Fibroblast of lung (primary cell): Measurements from ENCODE around the gene FCGR3A. TPM values are rescaled to one million over a fixed set of nuclear protein-coding genes. Genes with fewer than 3 reads are reported as not detected.

Experiments
- DNase-seq, 2 donors: peaks; one replicate each; pipeline versions ENCODE4 v3.0.0 to v3.0.0-alpha.2; 2010; ENCODE audit warnings: low read depth in 2 of 2
- H2AFZ ChIP-seq: 2 replicates; pipeline ENCODE4 v1.5.1; 2012; ENCODE audit warnings: low read length, control low read depth, inconsistent platforms
- H3K27ac ChIP-seq: 2 replicates; pipeline ENCODE4 v1.5.1; 2011; ENCODE audit warnings: low read length, control low read depth; ENCODE audit not compliant: insufficient read depth
- H3K27me3 ChIP-seq: 2 replicates; pipeline ENCODE4 v1.5.1; 2011; ENCODE audit warnings: mild to moderate bottlenecking, low read length; ENCODE audit not compliant: control insufficient read depth, insufficient read depth
- H3K36me3 ChIP-seq: 2 replicates; pipeline ENCODE4 v1.5.1; 2011; ENCODE audit warnings: low read length; ENCODE audit not compliant: control insufficient read depth, insufficient read depth
- H3K4me1 ChIP-seq: 2 replicates; pipeline ENCODE4 v1.5.1; 2011; ENCODE audit warnings: low read length; ENCODE audit not compliant: control insufficient read depth, insufficient read depth; ENCODE audit errors: extremely low read depth
- H3K4me2 ChIP-seq: 2 replicates; pipeline ENCODE4 v1.5.1; 2011; ENCODE audit warnings: low read length, control low read depth; ENCODE audit not compliant: insufficient read depth; ENCODE audit errors: extremely low read depth
- H3K4me3 ChIP-seq, 4 experiments: fragments of 200-600 bp in 1 of 4; sonication (generic) in 1 of 4; replicated peaks in 1 of 4; 2 replicates each; pipeline ENCODE4 v1.5.1; 2011 to 2016; ENCODE audit warnings: low read length in 4 of 4, low read depth in 3 of 4, mild to moderate bottlenecking in 3 of 4, control low read depth in 2 of 4, inconsistent platforms in 1 of 4, mixed read lengths in 1 of 4; ENCODE audit not compliant: insufficient read depth in 1 of 4; ENCODE audit errors: control extremely low read depth in 1 of 4
- H3K79me2 ChIP-seq: 2 replicates; pipeline ENCODE4 v1.5.1; 2012; ENCODE audit warnings: mild to moderate bottlenecking, low read length, inconsistent platforms; ENCODE audit not compliant: control insufficient read depth, insufficient read depth
- H3K9ac ChIP-seq: 2 replicates; pipeline ENCODE4 v1.5.1; 2011; ENCODE audit warnings: mild to moderate bottlenecking, low read length, control low read depth; ENCODE audit not compliant: insufficient read depth
- H3K9me3 ChIP-seq: 2 replicates; pipeline ENCODE4 v1.5.1; 2012; ENCODE audit warnings: low read depth, low read length; ENCODE audit not compliant: control insufficient read depth, insufficient read depth
- H4K20me1 ChIP-seq: 2 replicates; pipeline ENCODE4 v1.5.1; 2011; ENCODE audit warnings: low read length; ENCODE audit not compliant: control insufficient read depth, insufficient read depth; ENCODE audit errors: extremely low read depth
- CTCF ChIP-seq, 2 donors: IDR thresholded peaks in 1 of 2; conservative IDR thresholded peaks in 1 of 2; 1 replicate in 1 of 2; 2 replicates in 1 of 2; pipeline ENCODE4 v1.5.1; 2011 to 2012; ENCODE audit warnings: low read length in 2 of 2, control low read depth in 1 of 2, inconsistent platforms in 1 of 2, low read depth in 1 of 2, mild to moderate bottlenecking in 1 of 2
- EZH2 ChIP-seq: IDR thresholded peaks from 2 replicates; pipeline ENCODE4 v1.5.1; 2012; ENCODE audit warnings: low read length, control low read depth, mild to moderate bottlenecking; ENCODE audit errors: missing control alignments
- polyA plus RNA-seq, 2 donors: library from polyadenylated mRNA; depleted of rRNA in 1 of 2; stranded (reverse) in 1 of 2; unstranded in 1 of 2; fragments of >200 nt; gene quantifications; 2 replicates each; pipeline ENCODE4 v1.2.1, GENCODE V29; 2011 to 2012; ENCODE audit warnings: missing spikeins in 1 of 2
- total RNA-seq: library from RNA; depleted of rRNA; stranded (reverse); fragments of >200 nt; gene quantifications from 2 replicates; pipeline ENCODE4 v1.2.1, GENCODE V29; 2014

The FCGR3A gene
- total and polyA plus RNA-seq, 2 donors (not counting 1 experiment from before 2014, with no cell fraction given), result not detected

- no peaks in the 10 kb centered on the region for H3K9me3 ChIP-seq
- H3K9ac ChIP-seq, result no peak overlapping the region
- H3K27ac ChIP-seq, result no peak overlapping the region
- H3K4me1 ChIP-seq, result no peaks in the 10 kb centered on the region
- H3K4me2 ChIP-seq, result no peak overlapping the region
- DNase-seq, result no peak
- H3K36me3 ChIP-seq, result no peaks in the 10 kb centered on the region
- no peak for TF ChIP-seq CTCF (conservative IDR thresholded peaks at IDR 0.05 in 1 of 2, IDR thresholded peaks at IDR 0.05 in 1 of 2; ENCODE audit: low read depth in 1 of 2, low read length in 2 of 2)
- no peak for TF ChIP-seq EZH2
- H3K4me3 ChIP-seq, result no peak overlapping the region
- no peaks in the 10 kb centered on the region for H4K20me1 ChIP-seq
- no peak overlapping the region for H2AFZ ChIP-seq
- peaks cover 5% of the 10 kb centered on the region for H3K27me3 ChIP-seq
- no peaks in the 10 kb centered on the region for H3K79me2 ChIP-seq
These were observed 46.2 kb downstream of the FCGR3A start for GRCh38 chr1:161503394-161503748.

GRCh38 chr1:161502641-161503393 lies 46.8 kb downstream of the FCGR3A start:
- no peak overlapping the region for H3K4me3 ChIP-seq
- H3K79me2 ChIP-seq, result no peaks in the 10 kb centered on the region
- H3K27me3 ChIP-seq, result peaks cover 5% of the 10 kb centered on the region
- no peak overlapping the region for H3K27ac ChIP-seq
- no peaks in the 10 kb centered on the region for H3K4me1 ChIP-seq
- no peak overlapping the region for H3K9ac ChIP-seq
- no peak overlapping the region for H3K4me2 ChIP-seq
- H3K9me3 ChIP-seq, result no peaks in the 10 kb centered on the region
- no peaks in the 10 kb centered on the region for H4K20me1 ChIP-seq
- no peak overlapping the region for H2AFZ ChIP-seq
- no peaks in the 10 kb centered on the region for H3K36me3 ChIP-seq
- TF ChIP-seq CTCF (conservative IDR thresholded peaks at IDR 0.05 in 1 of 2, IDR thresholded peaks at IDR 0.05 in 1 of 2; ENCODE audit: low read depth in 1 of 2, low read length in 2 of 2) (no peak), EZH2 (no peak)
- DNase-seq, result peak in 1 of 2 donors; percentile 33

GRCh38 chr1:161502181-161502580 lies 47.4 kb downstream of the FCGR3A start:
- no peak overlapping the region for H3K27ac ChIP-seq
- H3K9me3 ChIP-seq, result no peaks in the 10 kb centered on the region
- DNase-seq, result no peak
- TF ChIP-seq CTCF (conservative IDR thresholded peaks at IDR 0.05 in 1 of 2, IDR thresholded peaks at IDR 0.05 in 1 of 2; ENCODE audit: low read depth in 1 of 2, low read length in 2 of 2) (no peak), EZH2 (no peak)
- H3K27me3 ChIP-seq, result peaks cover 5% of the 10 kb centered on the region
- H3K4me3 ChIP-seq, result no peak overlapping the region
- H4K20me1 ChIP-seq, result no peaks in the 10 kb centered on the region
- H3K4me2 ChIP-seq, result no peak overlapping the region
- H3K9ac ChIP-seq, result no peak overlapping the region
- no peak overlapping the region for H2AFZ ChIP-seq
- no peaks in the 10 kb centered on the region for H3K79me2 ChIP-seq
- H3K36me3 ChIP-seq, result no peaks in the 10 kb centered on the region
- H3K4me1 ChIP-seq, result no peaks in the 10 kb centered on the region
